Measurements from ENCODE around the gene SFT2D1.

Gene SFT2D1

GRCh38 chr6:166334878-166335277, 7.5 kb downstream of the SFT2D1 start:
- no peak for DNase-seq
- no peaks in the 10 kb centered on the region for H3K9me3 Mint-ChIP-seq
- peaks cover 14% of the 10 kb centered on the region for H3K4me1 Mint-ChIP-seq
- no peak for TF ChIP-seq CTCF (IDR thresholded peaks at IDR 0.05)
- H3K36me3 Mint-ChIP-seq (ENCODE audit: low read depth): peaks cover 32% of the 10 kb centered on the region
- no peaks in the 10 kb centered on the region for H3K27me3 Mint-ChIP-seq (ENCODE audit: low read depth, poor library complexity)
- no peak overlapping the region for H3K27ac Mint-ChIP-seq
- no peak overlapping the region for H3K4me3 Mint-ChIP-seq

GRCh38 chr6:166333172-166333995, 9.0 kb downstream of the SFT2D1 start:
- Mint-ChIP-seq H3K4me1 (peaks cover 14% of the 10 kb centered on the region), H3K4me3 (no peak overlapping the region), H3K9me3 (no peaks in the 10 kb centered on the region), H3K27me3 (ENCODE audit: low read depth, poor library complexity) (no peaks in the 10 kb centered on the region), H3K36me3 (ENCODE audit: low read depth) (peaks cover 41% of the 10 kb centered on the region), H3K27ac (peak overlapping the region; percentile 89)
- no peak for TF ChIP-seq CTCF (IDR thresholded peaks at IDR 0.05)
- DNase-seq: no peak

DNA sequence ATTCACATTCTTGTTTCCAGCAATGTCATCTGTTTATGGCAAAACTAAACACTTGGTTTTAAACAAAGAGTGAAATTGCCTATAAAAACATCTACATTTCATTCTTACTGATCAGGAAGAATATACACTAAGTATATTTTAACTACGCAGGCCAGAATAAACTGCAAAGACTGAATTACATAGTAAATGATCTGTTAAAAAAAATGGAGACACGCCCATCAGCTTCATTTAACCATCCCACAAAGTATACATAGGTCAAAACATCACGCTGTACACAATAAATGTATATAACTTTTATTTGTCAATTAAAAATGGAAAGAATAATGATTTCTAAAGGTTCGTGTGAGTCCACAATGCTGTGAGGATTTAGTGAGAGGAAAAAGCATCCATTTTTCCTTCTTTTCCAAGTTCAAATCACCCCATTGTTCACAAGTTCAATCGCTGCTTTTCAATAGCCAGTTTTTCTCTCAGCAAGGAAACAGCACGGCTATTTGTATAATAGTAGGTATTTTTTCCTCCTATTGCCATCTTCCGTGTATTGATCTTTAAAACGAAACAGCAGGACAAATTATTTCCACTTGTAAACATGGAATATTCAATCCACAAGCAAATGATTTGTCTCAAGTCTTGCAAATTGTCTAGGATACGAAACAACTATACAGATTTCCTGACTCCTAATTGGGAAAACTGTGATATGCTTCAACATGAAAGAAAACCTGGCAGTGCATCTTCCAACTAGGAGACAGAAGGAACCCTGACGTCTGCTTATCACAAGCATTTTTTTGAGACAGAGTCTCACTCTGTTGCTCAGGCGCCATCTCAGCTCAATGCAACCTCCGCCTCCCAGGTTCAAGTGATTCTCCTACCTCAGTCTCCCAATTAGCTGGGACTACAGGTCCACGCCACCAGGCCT, 10.6 kb downstream of the SFT2D1 start:
- DNase-seq: no peak
- H3K27ac Mint-ChIP-seq: no peak overlapping the region
- peaks cover 35% of the 10 kb centered on the region for H3K36me3 Mint-ChIP-seq (ENCODE audit: low read depth)

DNA sequence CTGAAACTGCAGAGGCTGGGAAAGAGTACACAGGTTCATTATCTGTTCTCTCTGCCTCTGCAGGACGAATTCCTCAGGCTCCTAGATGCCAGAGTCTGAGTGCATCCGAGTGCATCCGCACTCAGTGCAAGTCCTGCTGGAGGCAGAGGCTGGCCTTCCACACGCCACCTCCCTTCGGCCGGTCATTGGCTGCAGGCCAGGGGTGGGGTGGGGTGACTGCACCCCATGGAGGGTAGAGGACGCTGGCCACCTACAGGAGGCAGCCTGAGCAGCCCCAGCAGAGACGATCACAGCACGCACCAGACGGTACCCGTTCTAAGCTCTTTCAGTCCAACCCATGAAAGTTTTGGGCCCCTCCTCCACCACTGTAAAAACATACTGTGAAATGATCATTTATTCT, 11.7 kb downstream of the SFT2D1 start:
- H3K4me3 Mint-ChIP-seq: no peak overlapping the region
- H3K27me3 Mint-ChIP-seq (ENCODE audit: low read depth, poor library complexity): no peaks in the 10 kb centered on the region
- TF ChIP-seq CTCF (IDR thresholded peaks at IDR 0.05): no peak
- no peaks in the 10 kb centered on the region for H3K9me3 Mint-ChIP-seq
- H3K27ac Mint-ChIP-seq: no peak overlapping the region
- DNase-seq: peak; percentile 67
- peaks cover 14% of the 10 kb centered on the region for H3K4me1 Mint-ChIP-seq
- peaks cover 34% of the 10 kb centered on the region for H3K36me3 Mint-ChIP-seq (ENCODE audit: low read depth)

More for the DNA sequence above, 10.6 kb downstream of the SFT2D1 start:
- H3K9me3 Mint-ChIP-seq: no peaks in the 10 kb centered on the region
- no peak overlapping the region for H3K4me3 Mint-ChIP-seq
- TF ChIP-seq CTCF (IDR thresholded peaks at IDR 0.05): no peak
- H3K4me1 Mint-ChIP-seq: peaks cover 14% of the 10 kb centered on the region
- no peaks in the 10 kb centered on the region for H3K27me3 Mint-ChIP-seq (ENCODE audit: low read depth, poor library complexity)

- no peak for TF ChIP-seq CTCF (IDR thresholded peaks at IDR 0.05)
- H3K4me3 Mint-ChIP-seq: no peak overlapping the region
- no peak for DNase-seq
- no peaks in the 10 kb centered on the region for H3K9me3 Mint-ChIP-seq
- peaks cover 43% of the 10 kb centered on the region for H3K36me3 Mint-ChIP-seq (ENCODE audit: low read depth)
- H3K27ac Mint-ChIP-seq: no peak overlapping the region
- H3K27me3 Mint-ChIP-seq (ENCODE audit: low read depth, poor library complexity): no peaks in the 10 kb centered on the region
- peaks cover 2% of the 10 kb centered on the region for H3K4me1 Mint-ChIP-seq
These were observed 16.8 kb downstream of the SFT2D1 start for GRCh38 chr6:166325383-166326042.
